Measurements from ENCODE around the gene MANSC1.
"Not testable (repeated sequence)": the region's sequence is repeated elsewhere in the genome, so short reads cannot be mapped to it uniquely, and the experiment has no call there.

Gene MANSC1

DNA sequence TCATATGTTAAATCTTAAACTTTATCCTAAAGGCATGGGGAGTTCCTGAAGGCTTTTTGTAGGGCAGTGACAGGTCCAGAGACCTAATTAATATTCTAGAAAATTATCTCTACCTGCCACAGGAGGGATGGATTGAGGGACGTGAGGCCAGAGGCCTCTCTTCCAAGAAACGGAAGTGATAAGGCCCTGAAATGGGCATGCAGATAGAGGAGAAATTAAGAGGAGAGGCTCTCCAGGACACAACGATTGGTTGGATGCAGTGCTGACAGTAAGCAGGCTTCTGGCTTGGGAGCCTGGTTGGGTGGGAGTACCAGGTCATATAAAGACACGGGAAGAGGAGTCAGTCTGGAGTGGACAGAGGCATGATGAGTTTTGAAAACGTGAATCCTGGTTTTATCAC, 3.8 kb upstream of the MANSC1 start:
- no peak overlapping the region for H3K4me3 ChIP-seq (ENCODE audit: low read depth, low read length)
- TF ChIP-seq CTCF (IDR thresholded peaks at IDR 0.05; ENCODE audit: borderline replicate concordance, insufficient read depth, low read depth, low read length), result no peak

- no peak for TF ChIP-seq CTCF (IDR thresholded peaks at IDR 0.05; ENCODE audit: borderline replicate concordance, insufficient read depth, low read depth, low read length)
- H3K4me3 ChIP-seq (ENCODE audit: low read depth, low read length), result no peak overlapping the region
Measured at GRCh38 chr12:12353276-12353675, 3.2 kb upstream of the MANSC1 start.

DNA sequence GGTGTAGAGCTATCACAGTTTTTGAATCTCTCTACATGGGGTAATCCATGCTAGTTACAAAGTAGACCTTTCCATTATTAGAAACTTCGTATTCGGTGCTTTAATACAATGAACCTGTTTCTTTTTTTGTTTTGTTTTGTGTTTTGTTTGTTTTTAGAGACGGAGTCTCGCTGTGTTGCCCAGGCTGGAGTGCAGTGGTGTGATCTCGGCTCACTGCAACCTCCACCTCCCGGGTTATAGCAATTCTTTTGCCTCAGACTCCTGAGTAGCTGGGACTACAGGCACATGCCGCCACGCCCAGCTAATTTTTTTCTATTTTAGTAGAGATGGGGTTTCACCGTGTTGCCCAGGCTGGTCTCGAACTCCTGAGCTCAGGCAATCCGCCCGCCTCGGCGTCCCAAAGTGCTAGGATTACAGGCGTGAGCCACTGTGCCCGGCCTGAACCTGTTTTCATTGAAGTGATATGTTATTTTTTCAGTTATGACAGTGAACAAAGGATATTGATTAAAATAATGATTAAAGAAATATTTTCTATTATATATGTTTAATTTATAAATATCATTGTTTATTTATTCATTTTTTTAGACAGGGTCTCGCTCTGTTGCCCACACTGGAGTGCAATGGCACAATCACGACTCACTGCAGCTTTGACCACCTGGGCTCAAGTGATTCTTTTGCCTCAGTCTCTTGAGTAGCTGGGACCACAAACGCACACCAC, 1.6 kb upstream of the MANSC1 start:
- not testable (repeated sequence) for H3K4me3 ChIP-seq (ENCODE audit: low read depth, low read length)

- no peak overlapping the region for H3K4me3 ChIP-seq (ENCODE audit: low read depth, low read length)
- no peak for TF ChIP-seq CTCF (IDR thresholded peaks at IDR 0.05; ENCODE audit: borderline replicate concordance, insufficient read depth, low read depth, low read length)
Measured at GRCh38 chr12:12350868-12351463, 924 bp upstream of the MANSC1 start.

GRCh38 chr12:12338527-12339168, 11.4 kb downstream of the MANSC1 start:
- no peak for TF ChIP-seq CTCF (IDR thresholded peaks at IDR 0.05; ENCODE audit: borderline replicate concordance, insufficient read depth, low read depth, low read length)
- no peak overlapping the region for H3K4me3 ChIP-seq (ENCODE audit: low read depth, low read length)

DNA sequence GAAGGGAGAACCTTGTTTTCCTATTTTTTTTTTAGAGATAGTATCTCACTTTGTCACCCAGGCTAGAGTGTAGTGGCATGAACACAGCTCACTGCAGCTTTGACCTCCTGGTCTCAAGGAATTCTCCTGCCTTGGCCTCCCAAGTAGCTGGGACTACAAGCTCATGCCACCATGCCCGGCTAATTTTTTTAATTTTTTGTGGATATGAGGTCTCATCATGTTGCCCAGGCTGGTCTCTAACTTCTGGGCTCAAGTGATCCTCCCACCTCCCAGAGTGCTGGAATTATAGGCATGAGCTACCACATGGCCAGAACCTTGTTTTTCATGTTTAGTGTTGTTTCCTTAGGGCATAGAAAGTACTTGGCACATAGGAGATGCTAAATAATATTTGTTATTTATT, 13.5 kb downstream of the MANSC1 start:
- no peak overlapping the region for H3K4me3 ChIP-seq (ENCODE audit: low read depth, low read length)
- no peak for TF ChIP-seq CTCF (IDR thresholded peaks at IDR 0.05; ENCODE audit: borderline replicate concordance, insufficient read depth, low read depth, low read length)

DNA sequence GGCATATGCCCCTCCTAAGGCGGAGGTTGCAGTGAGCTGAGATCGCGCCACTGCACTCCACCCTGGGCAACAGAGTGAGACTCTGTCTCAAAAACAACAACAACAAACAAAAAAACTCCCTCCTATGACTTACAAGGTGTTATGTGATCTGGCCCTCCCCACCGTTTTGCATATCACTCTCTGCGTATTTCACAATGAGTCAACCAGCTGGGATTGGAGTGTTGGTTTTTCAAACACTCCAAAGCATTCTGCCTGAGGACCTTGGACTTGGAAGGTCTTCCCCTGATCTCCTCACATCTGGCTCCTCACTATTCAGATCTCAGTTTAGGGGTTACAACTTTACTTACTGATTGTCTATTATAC, 14.0 kb downstream of the MANSC1 start:
- TF ChIP-seq CTCF (IDR thresholded peaks at IDR 0.05; ENCODE audit: borderline replicate concordance, insufficient read depth, low read depth, low read length), result no peak
- H3K4me3 ChIP-seq (ENCODE audit: low read depth, low read length), result no peak overlapping the region

All from GM12875 (cell line).